GM10847 (cell line): Measurements from ENCODE around the gene FXYD3.

ENCODE experiments used
- POLR2A ChIP-seq: IDR thresholded peaks from 2 replicates; pipeline ENCODE4 v1.6.1; 2011; ENCODE audit not compliant: insufficient read length; ENCODE audit errors: extremely low read depth

FXYD3 gene

DNA sequence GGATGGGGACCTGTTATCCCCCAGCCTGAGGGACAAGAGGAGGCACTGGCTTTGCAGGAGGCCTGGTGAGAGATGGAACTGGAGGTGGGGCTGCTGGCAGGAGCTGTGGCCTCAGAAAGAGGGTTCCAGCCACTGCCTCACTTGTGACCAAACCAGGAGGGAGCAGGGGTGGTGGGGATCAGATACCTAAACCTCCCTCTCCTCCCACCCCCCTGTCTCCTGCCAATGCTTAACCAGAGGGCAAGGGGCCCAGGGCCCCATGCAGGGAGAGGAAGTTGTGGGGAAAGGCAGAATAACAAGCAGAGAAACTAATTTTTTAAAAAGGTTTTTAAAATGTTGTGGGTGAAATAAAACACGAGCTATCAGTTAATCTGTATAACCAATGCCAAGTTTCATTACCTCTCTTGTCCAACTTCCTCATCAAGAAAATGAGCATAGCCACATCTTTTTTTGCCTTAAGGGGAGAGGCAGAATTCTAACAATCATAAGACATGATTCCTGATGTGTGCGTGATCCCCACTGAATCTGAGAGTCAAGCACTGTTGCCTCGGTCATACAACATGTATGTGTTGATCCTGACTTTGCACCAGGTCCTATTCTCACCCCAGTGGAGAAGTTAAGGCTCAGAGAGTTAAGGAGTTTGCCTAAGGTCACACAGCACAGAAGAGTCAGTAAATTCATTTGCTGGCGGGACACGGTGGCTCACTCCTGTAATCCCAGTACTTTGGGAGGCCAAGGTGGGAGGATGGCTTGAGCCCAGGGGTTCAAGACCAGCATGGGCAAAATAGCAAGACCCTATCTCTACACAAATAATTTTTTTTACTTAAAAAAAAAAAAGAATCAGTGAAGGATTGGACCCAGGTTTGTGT, 51.9 kb downstream of the FXYD3 start:
- TF ChIP-seq POLR2A = no peak

DNA sequence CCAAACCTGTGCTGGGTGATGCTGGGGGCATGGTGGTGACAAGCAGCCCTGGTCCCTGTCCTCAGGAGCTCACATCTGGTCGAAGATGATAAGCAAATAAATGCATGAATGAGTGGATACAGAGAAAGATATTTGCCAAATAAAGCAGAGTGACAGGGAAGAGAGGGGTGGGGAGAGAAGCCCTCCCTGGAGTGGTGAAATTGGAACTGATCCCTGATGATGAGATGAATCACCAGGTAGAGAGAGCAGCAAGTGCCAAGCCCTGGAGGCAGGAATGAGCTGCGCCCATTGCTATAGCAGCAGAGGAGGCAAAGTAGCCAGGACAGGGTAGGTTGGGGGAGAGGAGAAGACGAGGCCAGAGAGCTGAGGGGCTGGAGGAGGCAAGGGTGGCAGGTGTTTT, 52.6 kb downstream of the FXYD3 start:
- TF ChIP-seq POLR2A = no peak

DNA sequence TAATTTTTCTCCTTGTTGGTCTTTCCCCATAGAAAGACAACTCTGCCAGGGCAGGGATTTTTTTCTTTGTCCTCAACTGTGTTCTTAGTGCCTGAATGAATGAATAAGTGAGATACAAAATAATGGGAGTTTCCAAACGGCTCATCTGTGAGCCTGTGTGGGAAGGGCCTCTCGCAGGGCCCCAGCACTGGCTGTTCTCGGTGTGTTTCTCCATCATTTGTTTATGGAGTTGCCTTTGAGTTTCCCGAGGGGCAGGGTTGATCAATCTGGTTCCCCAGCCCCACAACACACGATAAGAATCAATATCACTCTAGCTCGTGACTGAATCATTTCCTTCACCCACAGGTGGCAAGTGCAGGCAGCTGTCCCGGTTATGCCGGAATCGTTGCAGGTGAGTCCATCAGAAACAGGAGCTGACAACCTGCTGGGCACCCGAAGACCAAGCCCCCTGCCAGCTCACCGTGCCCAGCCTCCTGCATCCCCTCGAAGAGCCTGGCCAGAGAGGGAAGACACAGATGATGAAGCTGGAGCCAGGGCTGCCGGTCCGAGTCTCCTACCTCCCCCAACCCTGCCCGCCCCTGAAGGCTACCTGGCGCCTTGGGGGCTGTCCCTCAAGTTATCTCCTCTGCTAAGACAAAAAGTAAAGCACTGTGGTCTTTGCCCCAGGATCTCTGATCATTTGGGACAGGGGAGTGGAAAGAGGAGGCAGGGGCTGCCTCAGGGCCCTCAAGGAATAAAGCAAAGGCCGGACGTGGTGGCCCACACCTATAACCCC, 53.8 kb downstream of the FXYD3 start:
- no peak for TF ChIP-seq POLR2A

DNA sequence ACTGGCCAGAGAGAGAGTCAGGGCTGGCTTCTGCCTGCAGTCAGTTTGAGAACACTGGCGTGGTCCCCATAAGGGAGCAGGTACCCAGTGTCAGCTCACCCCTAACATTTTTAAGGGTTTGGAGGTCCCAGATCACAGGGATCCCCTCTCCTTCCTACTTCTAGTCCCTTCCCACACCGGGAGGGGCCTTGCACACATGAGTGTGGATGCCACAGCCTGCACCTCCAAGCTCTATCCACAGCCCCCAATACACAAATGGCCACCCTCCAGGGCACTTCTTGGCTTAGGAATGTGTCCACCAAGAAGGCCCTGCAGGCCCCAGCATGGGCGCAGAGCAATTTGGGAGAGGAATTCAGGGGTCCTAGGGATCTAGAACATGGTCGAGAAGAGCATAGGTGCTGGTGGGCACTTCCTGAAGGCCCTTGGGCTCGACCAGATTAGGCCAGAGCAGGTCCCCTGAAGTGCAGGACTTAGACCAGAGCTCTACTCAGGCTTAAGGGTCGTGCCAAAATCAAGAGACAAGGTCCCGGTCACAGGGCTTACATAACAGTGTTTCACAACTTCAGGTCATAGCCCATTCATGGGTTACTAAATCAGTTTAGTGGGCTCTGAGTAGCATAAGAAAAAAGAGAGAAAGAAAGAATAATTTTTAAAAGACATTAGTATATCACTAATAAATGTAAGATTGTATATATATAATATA, 54.9 kb downstream of the FXYD3 start:
- no peak for TF ChIP-seq POLR2A

DNA sequence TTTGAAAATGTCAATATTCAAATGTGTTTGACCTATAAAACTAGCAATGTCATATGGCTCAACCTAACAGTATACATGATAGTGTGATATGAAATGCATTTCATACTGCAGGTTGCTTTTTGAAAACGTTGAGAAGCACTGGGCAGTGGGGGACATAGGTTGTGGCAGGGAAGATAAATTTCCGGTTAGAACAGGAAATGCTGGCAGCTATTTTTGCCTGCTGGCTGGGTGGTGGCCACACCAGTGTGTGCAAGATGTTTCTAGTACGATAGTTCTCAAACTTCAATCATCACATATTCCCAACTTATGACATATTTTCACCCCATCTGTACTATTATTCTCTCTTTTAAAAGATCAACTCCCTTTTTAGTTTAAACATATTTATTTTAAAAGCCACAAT, 56.1 kb downstream of the FXYD3 start:
- no peak for TF ChIP-seq POLR2A
